GM19455 (cell line): ENCODE data around the gene KRTAP10-7.
"Not testable (repeated sequence)": the region's sequence is repeated elsewhere in the genome, so short reads cannot be mapped to it uniquely, and the experiment has no call there.

Experiments used
- ATAC-seq: cut with Tn5 transposase; IDR thresholded peaks from one replicate; pipeline ENCODE4 v1.9.1; 2021; ENCODE audit not compliant: unreplicated experiment

Gene KRTAP10-7, protein sequence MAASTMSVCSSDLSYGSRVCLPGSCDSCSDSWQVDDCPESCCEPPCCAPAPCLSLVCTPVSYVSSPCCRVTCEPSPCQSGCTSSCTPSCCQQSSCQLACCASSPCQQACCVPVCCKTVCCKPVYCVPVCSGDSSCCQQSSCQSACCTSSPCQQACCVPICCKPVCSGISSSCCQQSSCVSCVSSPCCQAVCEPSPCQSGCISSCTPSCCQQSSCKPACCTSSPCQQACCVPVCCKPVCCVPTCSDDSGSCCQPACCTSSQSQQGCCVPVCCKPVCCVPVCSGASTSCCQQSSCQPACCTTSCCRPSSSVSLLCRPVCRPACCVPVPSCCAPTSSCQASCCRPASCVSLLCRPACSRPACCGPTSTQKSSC

DNA sequence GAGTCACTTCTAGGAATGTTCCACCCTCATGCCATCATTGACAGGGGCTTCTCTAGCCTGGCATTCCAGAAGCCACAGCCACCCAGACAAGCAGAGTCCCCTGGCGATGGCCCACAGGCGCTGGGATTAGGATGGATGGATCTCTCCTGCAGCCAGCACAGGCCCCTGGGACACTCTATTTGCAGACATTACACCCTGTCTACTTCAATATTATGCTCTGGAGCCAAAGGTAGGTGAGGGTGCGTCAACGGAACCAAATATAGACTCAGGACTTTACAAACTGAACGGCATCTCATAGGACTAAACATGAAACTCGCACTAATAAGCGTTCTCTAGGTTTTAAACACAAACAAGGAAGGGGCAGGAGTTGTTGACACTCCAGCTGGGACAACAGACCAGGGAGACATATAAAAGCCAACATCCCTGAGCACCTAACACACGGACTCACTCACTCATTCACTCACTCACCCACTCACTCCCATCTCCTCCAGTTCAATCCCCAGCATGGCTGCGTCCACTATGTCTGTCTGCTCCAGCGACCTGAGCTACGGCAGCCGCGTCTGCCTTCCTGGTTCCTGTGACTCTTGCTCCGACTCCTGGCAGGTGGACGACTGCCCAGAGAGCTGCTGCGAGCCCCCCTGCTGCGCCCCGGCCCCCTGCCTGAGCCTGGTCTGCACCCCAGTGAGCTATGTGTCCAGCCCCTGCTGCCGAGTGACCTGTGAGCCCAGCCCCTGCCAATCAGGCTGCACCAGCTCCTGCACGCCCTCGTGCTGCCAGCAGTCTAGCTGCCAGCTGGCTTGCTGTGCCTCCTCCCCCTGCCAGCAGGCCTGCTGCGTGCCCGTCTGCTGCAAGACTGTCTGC, at the start of gene KRTAP10-7:
Gene KRTAP10-7 (plus strand): TSS at position 480 of the 861 bp plus-strand sequence. CDS start 25 bp downstream, at position 505.
- ATAC-seq: not testable (repeated sequence)

DNA sequence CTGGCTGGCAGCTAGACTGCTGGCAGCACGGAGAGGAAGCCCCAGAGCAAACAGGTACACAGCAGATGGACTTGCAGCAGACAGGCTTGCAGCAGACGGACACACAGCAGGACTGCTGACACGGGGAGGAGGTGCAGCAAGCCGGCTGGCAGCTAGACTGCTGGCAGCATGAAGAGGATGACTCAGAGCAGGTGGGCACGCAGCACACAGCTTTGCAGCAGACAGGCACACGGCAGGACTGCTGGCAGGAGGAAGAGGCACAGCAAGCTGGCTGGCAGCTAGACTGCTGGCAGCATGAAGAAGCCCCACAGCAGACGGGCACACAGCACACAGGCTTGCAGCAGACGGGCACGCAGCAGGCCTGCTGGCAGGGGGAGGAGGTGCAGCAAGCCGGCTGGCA, 49.6 kb upstream of the KRTAP10-7 start:
- ATAC-seq: no peak

DNA sequence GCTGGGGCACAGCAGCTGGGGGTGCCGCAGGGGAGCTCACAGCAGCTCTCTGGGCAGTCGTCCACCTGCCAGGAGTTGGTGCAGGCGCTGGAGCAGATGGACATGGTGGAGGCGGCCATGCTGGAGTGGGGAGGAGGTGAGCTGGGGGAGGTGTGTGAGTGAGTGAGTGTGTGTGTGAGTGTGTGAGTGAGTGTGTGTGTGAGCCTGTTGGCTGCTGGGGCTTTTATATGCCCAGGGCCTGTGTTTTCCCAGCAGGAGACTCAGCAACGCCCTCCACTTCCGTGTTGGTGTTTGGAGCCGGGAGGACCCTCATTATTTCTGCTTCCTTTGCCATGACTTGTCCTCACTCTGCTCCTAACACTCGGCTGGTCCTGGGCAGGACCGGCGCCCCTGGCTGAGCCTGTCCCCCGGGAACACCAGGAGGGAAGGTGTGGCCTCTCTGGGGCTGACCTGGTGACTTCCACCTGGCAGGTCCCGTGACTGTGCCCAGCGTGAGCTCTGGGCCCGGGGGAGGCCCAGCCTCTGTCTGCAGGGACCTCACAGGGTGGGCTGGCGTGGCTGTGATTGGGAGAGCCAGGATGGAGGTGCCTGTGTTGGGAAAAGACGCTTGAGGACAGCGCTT, 48.9 kb upstream of the KRTAP10-7 start, which contains the start of gene KRTAP10-2:
Gene KRTAP10-2 (minus strand): TSS at position 166 of the 622 bp plus-strand sequence. CDS start 47 bp downstream, at position 119.
- no peak for ATAC-seq

DNA sequence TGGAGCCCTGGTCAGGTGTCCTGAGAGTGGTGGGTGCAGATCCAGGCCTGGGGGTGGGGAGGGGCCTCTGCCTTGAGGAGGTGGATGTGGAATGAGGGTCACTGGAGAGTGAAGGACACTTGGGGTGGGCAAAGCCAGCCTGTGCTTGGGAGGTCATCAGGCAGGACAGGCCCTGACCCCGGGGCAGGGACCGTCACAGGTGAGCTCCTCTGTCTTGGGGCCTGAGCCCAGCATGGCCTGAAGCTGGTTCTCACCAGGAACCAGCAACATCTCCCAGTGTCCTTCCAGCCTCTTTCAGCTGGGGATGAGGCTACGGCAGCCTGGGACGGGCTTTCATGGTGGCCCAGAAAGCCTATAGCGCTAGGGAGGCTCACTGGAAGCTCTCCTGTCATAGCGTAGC, 48.3 kb upstream of the KRTAP10-7 start:
- ATAC-seq: no peak

DNA sequence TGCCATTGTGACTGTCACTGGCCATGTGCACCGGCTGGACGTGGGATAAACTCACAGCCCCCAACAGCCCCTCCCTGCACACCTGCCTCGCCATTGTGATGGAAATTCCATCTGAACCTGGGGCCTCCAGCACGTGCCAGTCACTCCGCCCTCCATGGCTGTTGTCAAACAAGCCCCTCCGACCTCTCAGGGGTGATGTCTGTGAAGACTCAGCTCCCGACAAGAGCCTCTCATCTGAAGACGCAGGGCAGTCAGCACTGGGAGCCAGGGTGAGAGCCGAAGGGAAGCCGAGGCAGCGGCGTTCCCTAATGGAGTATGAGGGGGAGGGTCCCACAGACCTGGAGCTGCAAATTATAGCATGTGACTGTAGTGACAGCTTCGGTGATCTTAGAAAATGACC, 47.7 kb upstream of the KRTAP10-7 start:
- ATAC-seq: no peak

DNA sequence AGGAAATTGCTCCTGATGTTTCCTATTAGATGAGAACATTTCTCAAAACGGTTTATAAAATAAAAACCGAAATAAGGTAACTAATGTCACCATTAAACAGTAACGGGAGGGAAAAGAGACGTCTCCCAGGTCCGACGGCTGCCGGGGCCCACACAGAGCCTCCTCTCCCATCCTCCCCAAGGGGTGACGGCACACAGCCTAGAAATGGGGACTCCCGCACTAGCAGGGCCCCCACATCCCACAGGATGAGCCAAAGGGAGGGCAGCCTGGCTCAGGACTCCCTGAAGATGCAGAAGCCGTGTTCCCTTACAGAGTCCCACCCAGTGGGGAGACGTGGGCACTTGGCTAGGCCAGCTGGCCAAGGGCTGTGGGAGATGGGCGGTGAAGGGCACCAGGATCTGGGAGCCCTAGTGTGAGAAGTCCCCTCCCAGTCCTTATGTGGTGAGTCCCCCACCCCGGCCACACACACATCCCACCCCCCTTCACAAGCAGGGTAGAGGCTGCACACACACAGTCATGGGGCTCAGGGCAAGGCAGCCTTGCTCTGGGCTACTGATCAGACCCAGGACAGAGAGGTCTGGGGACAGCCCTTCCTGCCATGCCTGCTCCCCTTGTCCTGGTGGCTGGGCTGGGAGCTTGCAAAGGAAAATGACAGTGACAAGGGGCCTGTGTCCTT, 45.1 kb upstream of the KRTAP10-7 start:
- no peak for ATAC-seq

DNA sequence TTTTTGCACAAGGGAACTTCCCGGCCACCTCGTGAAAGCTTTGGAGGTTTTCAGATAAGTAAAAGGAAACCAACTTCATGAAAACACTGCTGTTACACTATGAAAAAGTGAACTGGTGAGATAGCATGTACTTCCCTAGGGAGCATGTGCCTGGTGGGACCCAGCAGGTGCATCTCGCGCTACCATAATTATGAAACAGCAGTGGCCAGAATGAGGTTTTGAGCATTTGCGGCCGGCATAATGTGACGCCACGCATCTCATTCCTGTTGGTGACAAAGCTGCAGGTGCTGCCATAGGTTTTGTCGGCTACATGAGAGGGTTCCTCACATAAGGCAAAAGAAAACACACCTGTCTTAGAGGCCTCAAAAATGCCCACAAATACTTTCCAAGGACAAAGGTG, 43.5 kb upstream of the KRTAP10-7 start:
- no peak for ATAC-seq

DNA sequence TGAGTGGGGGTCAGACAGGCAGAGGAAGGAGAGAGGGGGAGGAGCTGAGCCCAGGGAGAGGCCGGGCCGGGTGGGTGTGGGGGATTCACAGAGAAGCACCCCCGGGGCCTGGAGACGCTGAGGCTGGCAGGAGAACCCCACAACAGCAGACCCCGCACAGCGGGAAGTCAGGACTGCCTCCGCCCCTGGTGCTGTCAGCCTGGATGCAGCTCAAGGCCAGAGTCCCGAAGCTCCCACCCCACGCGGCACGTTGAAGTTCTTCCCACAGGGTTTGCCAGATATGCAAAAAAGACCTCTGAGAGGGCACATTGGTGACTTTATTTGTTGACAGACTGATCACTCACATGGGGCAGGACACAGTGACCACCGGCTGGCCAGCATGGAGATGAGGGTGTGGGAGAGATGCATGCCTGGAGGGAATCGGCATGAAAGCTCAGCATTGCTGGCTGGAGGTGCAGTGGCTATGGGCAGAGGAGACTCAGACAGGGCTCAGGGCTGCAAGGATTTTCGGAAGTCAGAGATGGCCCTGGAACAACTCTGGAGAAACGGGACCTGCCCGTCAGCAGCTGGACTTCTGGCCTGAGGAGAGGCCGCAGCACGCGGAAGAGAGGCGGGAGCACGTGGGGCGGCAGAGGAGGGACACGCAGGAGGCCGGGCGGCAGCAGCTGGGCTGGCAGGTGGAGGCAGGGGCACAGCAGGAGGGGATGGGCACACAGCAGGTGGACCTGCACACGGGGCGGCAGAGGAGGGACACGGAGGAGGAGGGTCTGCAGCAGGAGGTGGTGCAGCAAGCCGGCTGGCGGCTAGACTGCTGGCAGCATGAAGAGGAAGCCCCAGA, 42.7 kb upstream of the KRTAP10-7 start:
- ATAC-seq: no peak

DNA sequence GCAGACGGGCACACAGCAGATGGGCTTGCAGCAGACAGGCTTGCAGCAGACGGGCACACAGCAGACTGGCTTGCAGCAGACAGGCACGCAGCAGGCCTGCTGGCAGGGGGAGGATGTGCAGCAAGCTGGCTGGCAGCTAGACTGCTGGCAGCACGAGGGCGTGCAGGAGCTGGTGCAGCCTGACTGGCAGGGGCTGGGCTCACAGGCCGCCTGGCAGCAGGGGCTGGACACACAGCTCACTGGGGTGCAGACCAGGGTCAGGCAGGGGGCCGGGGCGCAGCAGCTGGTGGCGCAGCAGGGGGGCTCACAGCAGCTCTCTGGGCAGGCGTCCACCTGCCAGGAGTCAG, 42.1 kb upstream of the KRTAP10-7 start:
- ATAC-seq: not testable (repeated sequence)

DNA sequence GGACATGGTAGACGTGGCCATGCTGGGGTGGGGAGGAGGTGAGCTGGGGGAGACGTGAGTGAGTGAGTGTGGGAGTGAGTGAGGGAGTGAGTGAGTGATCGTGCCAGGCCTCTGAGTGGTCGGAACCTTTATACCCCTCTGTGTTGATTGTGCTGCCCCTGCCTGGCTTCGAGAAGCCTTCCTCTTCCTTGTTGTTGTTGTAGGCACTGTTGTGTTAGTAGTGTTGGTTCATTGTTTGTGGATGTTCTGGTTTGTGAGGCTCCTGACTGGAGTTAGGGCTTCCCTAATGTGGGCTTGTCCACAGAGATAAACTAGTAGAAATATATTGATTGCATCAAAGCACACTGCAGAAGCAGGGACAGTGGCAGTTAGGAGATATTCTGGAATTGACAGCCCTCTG, 41.7 kb upstream of the KRTAP10-7 start, which contains the start of gene KRTAP10-3:
Gene KRTAP10-3 (minus strand): TSS at position 101 of the 400 bp plus-strand sequence. CDS start 80 bp downstream, at position 21.
- ATAC-seq: no peak

DNA sequence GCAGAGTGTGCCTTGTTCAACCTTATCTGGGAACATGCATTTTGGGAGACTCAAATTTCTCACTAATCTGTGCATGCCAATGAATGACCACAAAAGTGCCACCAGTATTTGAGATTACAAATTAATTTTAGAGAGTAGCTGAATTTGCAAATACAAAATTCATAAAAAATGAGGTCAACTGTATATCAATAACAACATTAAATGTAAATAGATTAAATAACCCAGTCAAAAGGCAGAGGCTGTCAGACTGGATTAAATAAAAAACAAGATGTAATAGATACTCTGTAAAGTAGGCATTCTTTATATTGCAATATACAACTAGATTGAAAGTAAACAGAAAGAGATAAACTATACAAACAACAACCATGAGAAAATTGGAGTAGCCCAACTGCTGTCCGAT, 36.3 kb upstream of the KRTAP10-7 start:
- ATAC-seq: no peak

DNA sequence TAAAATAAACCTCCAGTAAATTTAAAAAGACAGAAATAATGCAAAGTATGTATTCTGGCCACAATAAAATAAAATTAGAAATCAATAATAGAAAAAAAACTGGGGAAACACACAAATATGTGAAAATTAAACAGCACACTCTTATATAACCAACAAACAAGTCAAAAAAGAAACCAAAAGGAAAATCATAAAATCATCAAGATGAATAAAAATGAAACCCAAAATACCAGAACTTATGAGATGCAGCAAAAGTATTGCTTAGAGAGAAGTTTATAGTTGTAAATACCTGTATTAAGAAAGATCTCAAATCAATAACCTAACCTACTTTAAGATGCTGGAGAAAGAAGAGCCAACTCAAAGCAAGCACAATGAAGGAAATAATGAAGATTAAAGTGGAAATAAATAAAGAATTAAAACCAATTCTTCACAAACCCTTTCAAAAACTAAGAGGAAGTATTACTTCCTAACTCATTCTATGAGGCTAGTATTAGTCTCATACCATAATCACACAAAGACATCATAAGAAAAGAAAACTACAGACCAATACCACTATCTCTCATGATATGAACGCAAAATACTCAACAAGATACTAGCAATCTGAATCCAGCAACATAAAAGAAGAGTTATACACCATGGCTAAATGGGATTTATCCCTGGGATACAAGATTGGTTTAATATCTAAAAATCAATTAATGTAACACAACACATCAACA, 35.4 kb upstream of the KRTAP10-7 start:
- no peak for ATAC-seq

DNA sequence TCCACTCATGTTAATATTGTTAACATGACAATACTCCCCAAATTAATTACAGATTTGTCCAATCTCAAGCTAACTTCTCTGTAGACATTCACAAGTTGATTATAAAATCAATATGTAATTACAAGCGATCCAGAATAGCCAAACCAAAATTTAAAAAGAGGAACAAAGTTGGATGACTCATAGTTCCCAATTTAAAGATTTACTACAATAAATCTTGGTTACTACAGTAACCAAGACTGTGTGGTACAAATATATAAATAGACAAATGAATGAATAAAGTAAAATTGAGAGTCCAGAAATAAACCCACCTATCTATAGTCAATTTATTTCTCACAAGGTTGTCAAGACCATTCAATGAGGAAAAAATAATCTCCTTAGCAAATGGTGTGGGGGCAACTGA, 34.0 kb upstream of the KRTAP10-7 start:
- ATAC-seq: no peak

DNA sequence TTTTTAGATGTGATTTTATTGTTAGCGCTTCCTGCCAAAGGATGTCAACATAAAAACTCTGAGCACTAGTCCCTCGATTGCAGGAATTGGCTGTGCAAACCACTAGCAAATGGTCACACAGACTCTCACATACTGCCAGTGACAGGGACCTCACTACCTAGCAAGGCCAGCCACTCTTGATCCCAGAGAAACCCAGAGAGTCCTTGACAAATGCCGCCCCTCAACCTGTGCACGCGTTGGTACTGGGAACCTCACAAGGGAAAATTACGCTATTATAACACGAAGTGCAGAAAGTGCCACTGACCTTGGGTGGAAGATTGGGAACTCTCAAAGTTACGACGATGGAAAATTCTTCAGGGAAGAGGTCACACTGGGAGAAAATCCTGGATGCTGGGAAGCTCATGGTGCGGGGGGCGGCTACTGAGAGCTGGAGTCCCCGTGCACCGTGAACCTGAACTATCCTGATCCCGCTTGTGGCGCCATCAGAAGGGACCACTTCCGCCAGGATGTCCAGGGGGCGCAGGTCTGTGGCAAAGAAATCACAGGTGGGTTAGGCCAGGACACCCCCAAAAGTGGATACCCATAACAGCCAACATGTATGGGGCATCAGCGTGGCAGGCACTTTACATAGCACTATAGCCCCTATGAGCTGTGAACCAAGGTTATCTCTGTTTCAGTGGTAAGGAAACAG, 32.8 kb upstream of the KRTAP10-7 start:
- no peak for ATAC-seq

DNA sequence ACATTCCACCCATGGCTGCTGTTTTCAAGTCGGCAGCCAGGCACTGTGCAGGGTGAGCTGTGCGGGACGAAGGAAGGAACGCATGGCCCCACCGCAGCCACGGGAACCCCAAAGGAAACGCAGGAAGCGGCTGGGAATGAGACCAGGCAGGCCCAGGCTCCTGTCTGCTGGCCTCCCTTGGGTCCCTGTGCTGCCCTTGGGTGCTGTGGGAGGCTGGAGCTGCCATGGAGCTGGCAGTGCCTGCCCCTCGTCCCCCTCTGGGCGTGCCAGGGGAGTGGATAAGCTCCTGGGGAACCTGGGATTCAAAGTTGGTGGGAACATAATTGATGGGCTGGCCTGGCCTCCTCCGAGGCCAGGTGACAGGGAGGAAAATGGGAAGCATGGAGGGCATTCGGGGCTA, 32.1 kb upstream of the KRTAP10-7 start:
- ATAC-seq: no peak

DNA sequence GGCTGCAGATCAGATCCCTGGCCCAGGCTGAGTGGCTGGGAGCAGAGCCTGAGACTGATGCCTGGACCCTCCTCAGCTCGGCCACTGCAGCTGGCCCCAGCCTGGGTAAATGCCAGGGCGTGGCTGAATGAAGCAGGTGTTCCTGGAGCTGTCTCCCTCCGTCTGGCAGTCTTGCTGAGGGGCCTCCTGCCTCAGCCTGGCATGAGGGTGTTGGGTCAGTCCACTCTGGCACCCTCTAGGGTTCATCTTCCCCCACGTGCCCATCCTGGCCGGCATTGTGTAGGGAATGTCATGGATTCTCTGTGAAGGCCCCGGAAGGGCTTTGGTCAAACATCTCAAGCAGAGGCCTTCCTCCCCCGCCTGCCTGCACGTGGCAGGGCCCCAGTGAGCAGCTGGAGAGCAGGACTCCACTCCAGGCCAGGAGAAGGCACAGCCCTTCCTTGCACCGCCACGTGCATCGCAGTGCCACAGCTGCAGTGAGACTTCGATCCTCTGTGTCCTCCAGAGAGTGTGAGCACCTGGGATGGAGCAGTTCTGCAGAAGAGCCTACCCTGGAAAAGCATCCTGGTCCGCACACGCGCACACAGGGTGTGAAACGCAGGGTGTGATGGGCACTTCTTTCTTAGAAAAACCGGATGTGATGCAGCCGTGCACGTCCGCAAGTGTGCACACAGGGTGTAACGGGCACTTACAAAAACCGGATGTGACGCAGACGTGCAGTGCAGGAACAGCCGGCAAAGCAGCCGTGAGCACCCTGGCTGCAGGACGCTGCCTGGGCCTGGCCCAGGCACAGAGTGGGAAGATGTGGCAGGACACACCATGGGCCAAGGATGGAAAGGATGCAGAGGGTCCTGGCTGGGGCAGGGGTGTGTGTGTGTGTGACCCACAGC, 31.5 kb upstream of the KRTAP10-7 start:
- ATAC-seq: no peak

DNA sequence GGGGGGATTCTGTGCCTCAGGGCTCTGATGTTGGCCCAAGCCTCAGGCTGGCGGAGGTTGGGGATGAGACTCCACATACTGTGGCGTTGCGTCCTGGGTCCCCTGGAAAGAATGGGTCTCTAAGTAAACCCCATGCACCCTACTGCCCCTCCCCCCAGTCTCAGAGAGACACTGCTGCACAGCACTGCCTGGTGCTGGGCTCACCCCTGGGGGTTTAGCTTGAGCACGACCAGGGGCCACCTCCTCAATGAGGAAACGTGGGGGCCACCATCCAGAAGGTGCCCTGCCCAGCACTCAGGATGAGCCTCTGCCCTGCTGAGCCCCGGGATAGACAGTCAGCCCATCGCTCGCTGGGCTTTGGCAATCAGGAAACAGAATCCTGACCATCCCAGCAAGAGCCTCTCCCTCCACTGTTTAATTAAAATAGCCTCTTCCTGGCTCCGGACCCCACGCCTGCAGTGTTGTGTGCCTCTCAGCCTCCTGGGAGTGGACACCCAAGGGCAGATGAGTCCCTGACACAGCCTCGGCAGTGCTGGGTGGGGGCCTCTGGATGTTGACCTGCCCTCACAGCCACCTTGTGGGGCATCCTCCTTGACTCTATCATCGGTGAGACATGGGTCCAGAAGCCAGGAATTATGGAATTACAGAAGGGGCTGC, 30.4 kb upstream of the KRTAP10-7 start:
- ATAC-seq: no peak
